NCI-H1930 (cell line): Measurements from ENCODE around the gene PYGM.
A peak's percentile ranks its signal among the peaks of the same experiment; 100 is the strongest.

Source experiments
- DNase-seq, 2 experiments: peaks; one replicate each; lab custom pipeline; 2025; lab: John Stamatoyannopoulos, UW

The PYGM gene

DNA sequence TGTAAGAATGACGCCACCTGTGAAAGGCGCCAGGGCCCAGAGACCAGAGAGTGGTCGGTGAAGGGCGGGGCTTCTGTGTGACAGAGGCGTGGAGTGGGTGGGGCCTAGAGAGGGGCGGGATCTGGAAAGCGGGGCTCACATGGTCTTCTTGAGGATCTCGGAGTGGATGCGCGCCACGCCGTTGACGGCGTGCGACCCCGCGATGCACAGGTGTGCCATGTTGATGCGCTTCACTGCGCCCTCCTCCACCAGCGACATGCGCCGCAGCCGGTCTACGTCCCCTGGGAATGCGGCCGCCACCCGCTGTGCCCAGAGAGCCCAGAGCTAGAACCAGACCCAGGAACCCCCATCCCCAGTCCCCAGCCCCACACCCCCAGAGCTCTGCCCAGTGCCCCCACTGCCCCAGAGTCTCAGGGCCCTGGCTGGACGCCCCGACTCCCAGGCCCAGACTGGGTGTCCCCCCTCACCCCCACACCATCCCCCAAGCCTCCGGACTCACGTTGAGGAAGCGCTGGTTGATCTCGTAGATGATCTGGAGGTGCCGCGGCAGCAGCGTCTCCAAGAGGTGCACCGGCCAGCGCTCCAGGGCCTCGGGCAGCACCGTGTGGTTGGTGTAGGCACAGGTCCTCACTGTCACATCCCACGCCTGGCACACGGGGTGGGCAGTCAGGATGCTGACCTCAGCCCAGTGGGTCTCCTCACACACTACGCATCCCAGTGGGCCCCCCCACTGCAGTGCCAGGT is 6.2 kb downstream of the PYGM start:
- no peak for DNase-seq

DNA sequence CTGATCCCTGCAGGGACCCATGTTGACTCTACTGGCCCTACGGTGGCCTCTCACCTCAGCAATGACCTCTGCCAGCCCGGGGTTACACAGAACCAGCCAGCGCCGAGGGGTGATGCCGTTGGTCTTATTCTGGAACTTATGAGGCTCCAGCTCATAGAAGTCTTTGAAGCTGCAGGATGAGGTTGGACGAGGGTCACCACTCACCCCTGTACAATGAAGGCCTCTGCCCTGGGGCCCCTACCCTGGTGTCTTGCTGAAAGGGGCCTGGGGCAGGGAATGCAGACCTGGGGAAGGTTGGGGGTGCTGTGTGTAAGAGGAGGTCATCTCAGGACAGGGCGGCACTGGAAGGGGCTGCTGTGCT is 6.8 kb downstream of the PYGM start:
- no peak for DNase-seq

DNA sequence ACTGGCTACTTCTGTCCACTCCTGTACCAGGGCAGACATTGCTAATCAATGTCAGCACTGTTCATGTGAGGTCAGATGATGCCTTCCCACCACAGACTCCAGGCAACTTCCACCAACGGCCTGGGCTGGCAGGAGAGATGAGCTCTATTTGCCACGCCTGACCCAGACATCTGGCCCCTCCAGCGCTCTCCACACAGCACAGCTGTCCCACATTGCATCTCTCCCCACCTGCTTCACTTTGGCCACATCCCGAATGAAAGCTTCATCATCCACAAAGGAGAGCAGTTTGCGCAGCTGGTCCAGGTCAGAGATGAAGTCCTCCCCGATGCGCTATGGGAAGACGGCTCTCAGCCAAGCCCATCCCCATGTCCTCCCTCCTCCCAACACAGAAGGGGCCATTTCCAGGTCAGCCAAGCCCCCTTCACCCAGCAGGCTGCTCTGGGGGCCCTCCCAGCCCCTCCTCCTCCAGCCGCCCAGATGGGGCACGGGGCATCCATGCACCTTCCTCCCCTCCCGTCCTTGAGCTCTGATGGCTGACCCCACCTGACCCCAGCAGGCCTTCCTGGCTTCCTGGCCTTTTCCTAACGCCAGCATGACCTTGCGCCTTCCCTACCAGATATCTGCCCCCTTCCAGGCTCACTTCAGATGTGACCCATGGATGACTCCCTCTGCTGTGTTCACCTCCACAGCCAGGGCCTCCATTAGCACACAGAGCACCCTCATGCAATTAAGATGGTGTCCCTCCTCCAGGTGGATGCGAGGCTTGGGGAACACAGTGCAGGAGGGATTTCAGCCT is 7.4 kb downstream of the PYGM start:
- no peak for DNase-seq

DNA sequence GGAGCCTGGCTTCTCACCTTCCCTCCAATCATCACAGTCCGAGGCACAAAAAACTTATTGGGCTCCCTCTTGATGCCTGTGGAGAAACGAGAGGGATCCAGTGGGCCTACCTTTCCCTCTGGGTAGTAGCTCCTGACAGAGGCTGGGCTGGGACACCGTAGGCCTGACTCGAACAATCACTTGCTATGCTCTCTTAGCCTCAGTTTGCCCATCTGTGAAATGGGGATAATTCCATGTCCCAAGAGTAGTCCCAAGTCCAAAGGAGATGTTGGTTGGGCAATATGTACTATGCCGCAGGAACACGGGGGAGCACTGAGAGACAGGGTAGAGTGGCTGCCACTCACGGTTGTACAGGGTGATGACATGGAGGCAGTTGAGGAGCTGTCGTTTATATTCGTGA is 8.2 kb downstream of the PYGM start:
- DNase-seq, result no peak

DNA sequence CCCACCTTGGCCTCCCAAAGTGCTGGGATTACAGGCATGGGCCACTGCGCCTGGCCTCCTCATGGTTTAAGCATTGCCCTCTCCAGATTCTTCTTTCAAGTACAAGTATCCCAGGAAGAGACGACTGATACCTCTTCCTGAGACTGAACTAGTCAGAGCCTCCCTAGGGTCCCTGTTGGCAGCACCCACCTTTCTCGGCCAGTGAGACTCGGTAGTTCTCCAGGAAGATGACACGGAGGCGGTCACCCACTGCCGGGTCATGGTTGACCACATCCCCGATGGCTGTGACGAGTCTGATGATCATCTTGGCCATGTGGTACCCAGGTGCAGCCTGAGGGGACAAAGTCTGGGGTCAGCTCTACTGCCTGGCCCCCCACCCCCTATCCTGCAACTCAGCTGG is 8.6 kb downstream of the PYGM start:
- DNase-seq, result no peak

DNA sequence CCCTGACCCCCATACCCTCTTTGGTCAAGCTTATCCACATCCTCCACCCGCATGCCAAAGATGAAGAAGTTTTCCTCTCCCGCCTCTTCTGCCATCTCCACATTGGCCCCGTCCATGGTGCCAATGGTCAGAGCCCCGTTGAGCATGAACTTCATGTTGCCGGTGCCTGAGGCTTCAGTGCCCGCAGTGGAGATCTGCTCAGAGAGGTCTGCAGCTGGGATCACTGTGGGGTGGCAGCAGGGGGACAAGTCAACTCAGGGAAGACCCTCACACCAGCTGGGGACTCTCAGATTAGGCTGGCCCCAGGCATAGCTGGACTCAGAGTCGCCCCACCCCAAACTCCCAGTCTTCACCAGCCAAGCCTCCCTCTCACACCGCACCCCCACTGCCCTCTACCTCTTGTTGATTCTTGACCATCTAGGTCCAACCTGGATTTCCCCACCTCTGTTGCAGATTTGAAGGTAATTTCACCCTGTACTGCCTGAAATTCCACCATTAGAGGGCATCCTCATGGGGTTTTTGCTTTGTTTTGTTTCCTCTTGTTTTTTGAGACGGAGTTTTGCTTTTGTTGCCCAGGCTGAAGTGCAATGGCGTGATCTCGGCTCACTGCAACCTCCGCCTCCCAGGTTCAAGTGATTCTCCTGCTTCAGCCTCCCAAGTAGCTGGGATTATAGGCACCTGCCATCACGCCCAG is 9.3 kb downstream of the PYGM start:
- DNase-seq, result no peak

DNA sequence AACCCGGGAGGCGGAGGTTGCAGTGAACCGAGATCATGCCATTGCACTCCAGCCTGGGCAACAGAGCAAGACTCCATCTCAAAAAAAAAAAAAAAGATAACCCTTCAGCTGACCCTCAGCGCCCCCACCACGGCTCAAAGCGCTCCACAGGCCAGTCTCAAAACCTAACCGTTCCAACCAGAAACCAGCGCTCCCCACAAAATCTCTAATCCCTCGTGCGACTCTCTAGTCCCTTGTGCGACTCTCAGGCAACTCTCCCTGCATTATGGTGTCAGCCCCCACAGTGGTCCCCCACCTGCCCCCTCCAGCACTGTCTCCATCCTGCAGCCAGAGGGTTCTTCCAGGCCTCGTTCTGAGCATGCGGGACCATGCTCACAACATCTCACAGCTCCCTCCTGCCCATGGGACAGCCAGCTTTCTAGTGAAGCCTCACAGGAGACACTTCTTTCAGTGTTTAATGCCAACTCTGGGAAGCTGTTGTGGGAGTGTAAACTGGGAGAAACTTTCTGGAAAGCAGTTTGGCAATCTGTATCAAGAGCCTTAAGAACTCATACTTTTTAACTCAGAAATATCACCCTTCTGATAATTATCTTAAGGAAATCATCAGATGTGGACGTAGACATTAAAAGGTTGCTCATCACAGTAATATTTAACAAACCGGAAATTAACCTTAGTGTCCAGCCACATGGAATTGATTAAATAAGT is 11.7 kb downstream of the PYGM start:
- DNase-seq, result no peak

DNA sequence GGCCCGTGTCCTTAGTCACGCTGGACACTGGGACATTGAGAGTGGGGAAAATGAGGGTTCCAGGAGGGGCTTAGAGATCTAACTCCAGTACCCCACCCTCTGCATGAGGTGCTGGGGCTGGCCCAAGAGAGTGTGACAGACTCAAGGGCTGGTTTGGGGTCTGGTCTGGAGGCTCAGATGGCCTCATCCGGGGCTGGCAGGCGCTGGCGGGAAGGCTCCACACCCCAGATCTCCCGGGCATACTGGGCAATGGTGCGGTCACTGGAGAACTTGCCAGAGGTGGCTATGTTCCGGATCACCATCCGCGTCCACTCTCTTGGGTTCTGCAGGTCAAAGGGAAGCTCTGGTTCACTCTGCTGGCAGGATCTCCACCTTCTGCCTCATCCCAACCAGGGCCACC is 13.3 kb downstream of the PYGM start:
- no peak for DNase-seq

DNA sequence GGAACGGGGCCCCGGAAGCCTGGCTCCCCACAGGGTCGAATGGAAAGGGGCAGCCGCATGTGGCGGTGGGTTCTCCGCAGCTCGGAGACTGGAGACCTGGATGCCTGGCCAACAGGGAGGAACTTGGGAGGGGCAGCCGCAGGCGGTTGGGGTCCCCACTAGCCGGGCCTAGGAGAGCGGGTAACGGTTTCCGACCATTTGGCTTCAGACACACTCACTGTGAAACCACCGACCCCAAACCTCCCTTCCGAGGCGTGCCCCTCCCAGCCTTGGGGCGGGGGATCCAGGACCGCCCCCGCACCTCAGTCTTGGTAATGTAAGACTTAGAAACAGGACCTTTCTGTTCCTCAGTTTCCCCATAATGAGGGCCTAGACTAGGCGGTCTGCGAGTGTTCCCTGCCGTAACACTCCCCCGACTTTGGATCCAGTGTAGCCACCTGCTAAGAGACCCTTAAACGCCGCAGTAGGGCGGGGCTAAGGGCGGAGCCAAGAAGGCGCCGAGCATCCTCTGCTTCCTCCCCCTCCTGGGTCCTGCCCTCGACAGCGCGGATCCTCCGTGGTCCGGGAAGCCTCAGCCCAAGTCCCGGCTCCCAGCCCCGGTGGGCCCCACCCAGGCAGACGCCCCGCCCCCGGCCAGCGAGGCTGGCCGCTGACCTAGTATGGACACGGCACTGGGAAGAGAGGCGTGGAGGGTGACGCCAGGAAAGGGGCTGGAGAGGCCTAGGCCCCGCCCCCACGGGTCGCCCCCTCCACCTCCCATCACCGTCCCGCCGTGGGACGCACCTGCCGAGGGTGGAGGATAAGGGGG is 14.0 kb downstream of the PYGM start:
- DNase-seq, result peak in 1 of 2 experiments; percentile 34

DNA sequence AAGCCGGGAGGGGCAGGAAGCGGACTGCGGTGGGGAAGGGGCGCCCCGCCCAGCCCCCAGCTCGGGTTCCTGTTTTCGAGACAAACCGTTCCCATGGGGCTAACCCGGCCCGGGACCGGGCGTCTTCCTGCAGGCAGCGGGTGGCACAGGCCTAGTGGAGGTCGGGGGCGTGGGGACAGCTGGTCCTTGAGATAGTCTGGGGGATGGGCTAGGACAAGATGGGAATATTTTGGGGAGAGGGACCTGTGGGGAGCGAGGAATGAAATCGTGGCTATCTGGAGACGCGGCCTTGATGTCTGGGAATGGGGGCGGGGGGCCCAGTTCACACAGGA is 14.6 kb downstream of the PYGM start:
- no peak for DNase-seq

DNA sequence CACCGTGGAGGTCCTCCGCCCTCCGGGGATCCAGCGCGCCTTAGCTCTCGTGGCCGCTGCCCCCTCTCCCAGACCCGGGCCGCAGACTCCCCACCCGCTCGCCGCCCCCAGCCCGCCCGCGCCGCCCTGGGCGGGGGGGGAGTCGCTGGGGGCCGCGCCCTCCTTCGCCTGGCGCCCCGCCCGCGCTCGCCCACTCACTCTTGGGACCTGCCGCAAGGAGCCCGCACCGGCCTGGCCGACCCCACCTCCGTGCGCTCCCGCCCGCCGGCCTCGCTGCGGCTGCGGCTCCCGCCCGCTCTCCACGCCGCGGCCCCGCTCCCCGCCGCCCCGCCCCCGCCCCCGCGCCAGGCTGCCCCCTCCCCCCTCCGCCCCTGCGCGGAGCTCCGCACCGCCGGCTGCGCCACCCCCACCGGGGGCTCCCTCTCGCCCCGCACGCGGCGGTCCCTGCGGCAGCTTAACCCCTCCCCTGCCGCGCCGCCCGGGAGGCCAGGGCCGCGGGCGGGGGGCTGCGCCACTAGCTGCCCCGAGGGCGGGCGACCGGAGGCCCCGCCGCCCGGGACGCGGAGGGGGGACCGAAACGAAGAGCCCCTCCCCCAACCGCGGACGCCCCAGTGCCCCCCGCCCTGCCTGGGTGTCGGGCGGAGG is 15.1 kb downstream of the PYGM start:
- no peak for DNase-seq

DNA sequence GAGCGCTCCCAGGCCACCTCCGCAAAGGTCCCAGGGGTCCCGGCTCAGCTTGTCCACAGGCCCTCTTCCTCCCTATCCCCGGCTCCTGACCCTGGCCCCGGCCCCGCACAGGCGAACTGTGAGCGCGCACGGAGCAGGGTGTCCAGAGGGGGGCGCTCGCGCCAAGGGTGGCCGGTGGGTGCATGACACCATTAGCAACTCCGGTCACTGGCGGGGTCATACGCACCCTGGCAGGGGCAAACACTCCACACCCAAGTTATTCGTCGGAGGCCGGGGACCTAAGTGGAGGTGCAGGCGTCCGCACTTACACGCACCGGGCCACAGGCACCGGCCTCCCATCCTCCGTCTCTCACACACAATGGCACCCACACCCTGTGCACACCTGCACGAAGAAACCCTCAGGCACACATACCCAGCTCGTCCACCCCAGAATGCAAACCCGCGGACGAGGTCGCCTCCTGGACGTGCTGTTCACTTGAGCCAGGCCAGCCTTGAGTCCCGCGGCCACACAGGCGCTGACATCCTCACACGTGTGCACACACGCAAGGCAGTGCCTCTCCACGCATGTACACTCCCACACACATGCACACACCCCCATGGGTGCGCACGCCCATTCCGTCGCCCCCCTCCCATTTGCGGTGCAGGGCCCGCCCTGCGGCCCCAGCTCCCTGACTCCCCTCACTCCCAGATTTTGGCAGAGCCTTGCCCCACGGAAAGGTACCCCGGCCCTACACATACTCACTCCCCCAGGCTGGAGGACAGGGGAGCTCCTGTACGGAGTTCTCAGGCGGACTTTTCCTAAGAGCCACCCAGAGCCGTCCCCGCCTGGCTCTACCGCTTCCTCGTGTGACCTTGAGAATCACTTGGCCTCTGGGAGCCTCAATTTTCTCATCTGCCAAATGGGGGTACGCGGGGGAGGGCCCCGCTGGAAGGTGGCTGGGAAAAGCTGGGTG is 15.9 kb downstream of the PYGM start, which contains the start of gene RASGRP2:
TSS of gene RASGRP2 (minus strand) at position 552 of the 953 bp plus-strand sequence. CDS start 1,276 bp downstream, outside the sequence.
- peak; percentile 29 to 60 for DNase-seq

DNA sequence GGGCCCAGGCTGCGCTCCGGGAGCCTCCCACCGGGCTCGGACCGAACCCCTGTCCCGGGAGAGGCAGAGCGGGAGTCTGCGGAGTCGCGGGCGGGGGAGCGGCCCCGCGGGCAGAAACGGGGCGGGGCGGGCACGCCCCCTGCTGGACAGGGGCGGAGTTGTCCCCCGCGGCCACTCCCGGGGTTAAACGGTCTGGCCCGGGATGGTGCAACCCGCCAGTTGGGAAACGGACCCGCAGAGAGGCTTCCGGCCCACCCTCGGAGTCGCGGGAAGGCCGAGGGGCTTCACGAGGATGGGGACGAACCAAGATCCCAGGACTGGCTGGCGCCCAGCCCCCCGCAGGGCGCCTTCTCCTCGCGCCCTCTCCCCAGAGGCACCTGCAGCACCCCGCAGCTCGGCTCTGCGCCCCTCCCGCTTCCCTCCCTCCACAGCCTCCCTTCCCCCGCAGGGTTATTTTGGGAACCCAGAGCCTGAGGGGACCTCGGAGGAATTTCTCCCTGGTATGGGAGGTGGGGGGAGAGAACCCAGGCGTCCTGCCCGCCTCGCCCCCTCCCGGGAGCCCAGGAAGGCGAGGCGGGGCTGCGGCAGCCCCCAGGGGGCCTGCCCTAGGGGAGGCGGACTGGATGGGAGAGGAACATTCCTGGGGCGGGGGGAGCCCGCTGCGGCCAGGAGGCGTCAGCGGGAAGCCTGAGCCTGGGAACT is 16.7 kb downstream of the PYGM start:
- peak in 1 of 2 experiments; percentile 45 for DNase-seq

DNA sequence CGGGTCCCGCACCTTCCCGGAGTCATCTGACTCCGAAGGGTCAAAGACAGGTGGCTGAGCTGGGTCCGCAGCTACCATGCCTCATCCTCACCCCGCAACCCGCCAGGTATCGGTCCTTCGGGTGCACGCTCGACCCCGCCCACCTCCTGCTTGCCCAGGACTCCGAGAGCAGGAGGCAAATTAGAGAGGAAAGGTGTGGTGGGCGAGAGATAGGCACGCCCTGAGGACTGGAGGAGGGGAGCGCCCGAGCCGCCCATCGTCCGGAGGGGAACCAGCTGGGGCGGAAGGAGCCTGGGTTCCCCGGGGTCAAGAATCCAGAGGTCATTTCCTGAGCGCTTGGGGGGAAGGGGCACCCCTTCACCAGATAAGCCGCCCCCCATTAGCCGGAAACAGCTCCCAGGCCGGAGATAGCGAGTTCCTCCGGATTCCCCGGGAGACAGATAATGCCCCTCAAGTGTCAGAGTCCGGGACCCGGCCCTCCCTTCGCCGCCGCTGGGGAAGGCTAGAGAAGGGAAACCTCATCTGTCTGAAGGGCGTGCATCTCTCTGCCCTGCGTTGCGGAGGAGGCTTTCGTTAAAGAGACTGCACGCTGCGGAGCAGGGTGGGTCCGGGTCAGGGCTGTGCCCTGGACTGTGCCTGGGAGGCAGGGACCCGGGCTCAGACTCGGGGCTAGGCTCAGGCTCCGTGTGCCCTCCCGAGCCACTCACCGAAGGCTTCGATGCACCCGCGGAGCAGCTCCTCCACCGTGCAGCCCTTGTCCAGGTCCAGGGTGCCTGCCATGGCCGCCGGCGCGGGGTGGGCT is 17.5 kb downstream of the PYGM start:
- DNase-seq, result no peak

DNA sequence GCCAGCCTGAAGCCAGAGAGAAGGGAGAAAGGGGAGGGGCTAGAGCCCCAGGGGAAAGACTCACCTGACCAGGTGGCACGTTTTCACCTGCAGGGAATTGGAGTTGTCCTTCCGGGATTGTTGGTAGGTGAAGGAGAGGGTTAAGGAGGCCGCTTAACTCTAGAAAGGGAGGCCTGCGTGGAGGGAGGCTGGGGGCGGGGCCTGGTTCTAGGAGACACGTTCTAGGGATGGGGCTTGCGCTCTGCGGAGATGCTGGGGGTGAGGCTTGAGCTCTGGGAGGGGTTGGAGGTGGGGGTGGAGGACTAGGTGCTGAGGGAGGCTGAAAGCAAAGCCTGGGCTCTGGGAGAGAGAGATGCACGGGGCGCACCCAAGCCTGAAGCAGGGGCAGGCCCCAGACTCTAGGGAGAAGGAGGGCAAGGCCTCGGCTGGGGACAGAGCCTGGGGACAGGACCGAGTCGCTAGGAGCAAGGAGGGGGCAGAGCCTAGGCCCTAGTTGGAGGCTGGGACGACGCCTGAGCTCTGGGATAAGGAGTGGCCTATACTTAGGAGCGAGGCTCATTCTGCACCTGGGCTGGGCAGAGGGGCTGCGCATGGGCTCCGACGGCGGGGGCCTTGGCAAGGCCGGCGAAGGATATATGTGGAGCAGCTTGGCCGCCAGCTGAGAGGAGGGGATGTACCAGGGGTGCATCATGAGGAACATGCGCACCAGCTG is 18.2 kb downstream of the PYGM start:
- DNase-seq, result no peak

DNA sequence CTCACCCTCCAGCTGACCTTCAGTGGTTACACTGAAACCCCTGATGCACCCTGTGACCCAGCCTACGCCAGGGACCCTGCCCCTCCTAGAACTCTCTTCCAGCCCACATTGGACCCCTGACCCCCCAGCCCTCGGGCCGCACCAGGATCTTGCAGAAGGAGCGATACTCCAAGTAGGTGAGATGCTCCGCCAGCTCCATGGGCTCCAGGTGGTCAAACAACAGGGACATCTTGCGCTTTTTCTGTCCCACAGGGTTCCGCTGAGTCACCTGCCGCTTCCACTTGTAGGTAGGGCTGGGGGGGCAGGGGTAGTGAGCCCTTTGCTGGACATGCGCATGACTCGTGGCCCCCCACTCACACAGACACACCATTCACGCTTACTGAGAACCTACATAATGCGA is 19.9 kb downstream of the PYGM start:
- DNase-seq, result no peak

DNA sequence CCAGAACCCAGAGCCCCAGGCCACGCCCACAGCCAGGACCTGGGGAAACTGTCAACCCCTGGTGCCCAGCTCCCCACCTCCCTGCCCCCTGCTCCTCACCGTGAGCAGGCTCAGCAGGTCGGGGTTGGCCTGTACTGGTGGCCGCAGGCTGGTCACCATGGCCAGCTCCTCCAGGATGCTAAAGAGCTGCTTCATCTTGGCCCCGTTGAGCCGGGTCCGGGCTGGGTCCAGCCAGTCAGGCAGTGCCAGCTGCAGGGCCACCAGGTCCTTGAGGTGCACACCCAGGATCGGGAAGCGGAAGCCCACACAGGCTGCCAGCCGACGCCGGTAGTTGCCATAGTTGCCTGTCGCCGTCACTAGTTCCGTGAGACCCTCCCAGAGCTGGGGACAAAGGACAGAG is 23.1 kb downstream of the PYGM start:
- DNase-seq, result no peak
